Measurements from ENCODE around the gene CDYL. TPM values are rescaled to one million over a fixed set of nuclear protein-coding genes. Genes with fewer than 3 reads are reported as not detected.

Gene CDYL
- total RNA-seq, 1 donor from 2014 or later, result 32.1 TPM

DNA sequence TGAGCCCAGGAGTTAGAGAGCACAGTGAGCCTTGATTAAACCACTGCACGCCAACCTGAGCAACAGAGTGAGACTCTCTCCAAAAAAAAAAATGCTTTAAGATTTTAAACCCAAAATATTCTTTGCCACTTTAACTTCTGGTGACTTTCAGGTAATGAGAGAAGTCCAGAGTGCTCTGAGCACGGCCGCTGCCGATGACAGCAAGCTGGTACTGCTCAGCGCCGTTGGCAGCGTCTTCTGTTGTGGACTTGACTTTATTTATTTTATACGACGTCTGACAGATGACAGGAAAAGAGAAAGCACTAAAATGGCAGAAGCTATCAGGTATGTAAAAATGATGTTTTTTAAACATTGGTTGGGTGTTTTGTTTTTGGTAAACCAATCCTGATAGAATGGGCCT lies 161.2 kb downstream of the CDYL start:
- intact Hi-C loops (cut with DNase I), result loop anchor here (5.0 to 10.0 kb wide), 4 partner anchors 160 to 625 kb away; partner anchors contain the start of gene CDYL
- no peak for ATAC-seq
- no peak for DNase-seq (ENCODE audit: missing footprints)

DNA sequence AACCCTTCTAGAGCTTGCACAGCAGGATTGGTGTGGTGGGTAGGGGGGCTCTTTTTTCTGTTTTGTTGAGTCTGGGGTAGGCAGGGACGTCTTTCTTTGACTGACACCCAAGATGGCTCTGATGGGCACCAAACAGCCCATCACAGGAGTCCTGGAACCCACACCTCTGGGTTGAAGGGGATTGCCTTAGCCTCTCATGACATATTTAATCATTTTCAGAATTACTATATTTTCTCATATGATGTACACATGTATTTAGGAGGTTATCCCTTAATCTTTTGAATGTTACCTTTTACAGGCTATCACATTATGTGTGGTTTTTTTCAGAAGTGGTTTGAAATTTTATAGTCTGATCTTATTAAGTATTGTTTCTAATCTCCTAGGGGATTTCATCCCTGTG lies 163.0 kb downstream of the CDYL start:
- ATAC-seq (no peak), DNase-seq (ENCODE audit: missing footprints) (no peak)
- intact Hi-C loops (cut with DNase I), result loop anchor here (5.0 to 10.0 kb wide), 4 partner anchors 162 to 627 kb away; partner anchors contain the start of gene CDYL

DNA sequence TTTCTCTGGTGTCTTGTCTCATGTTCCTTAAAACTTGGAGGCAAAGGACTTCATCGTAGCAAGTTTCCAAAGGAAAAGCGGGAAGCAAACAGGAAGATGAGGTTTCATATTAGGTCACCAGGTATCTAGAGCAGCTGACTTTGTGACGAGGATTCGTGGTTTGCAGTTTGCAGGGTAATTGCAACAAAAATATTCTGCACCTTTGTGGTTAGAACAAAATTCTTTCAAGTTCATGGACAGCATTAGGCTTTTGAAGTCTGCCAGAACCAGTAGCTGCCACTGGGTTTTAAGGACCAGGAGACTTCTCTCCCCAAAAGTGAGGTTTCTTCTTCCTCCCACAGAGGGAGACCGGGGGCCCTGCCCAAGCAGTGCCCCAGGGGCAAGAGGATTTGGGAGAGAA lies 164.2 kb downstream of the CDYL start:
- ATAC-seq, result no peak
- intact Hi-C loops (cut with DNase I), result no loop called here

DNA sequence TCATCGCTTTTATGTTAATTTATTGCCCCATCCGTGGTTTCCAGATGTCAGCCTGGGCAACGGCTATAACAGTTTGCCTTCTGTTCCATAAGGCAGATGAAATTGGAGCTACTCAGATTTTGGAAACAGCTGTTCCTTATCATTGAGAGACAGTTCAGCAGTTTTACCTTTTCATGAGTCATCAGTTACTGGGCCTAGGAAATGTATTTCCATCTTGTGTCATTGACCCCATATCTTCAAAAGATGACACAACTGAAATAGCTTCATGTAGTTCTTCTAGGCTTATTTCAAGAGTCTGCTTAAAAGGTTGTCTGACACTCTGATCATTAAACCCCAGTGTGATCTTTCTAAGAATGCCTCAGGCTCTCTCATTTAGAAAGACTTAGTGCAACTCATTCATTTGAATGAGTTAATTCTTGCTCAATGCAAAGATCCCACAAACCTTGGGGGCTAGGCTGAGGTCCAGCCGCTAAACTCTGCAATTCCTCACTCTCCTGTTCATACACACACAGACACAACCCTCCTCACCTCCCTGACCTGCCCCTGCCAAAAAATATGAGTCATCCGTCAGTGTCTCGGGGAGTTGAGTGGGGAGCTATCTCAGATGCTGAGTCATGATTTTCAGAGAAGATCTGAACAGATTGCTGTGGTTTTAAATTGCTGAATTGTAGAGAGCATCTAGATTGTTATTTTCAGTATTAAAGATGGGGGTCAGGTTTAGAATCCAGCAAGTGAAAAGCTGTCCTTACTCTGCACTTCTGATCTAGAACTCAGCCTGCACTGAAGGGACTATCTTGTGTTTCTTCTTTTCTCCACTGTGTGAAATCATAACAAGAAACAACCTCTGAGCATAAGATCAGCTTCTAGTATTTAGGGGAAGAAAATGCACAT lies 165.8 kb downstream of the CDYL start:
- DNase-seq (ENCODE audit: missing footprints), result no peak
- intact Hi-C loops (cut with DNase I), result no loop called here
- peak; percentile 82 for ATAC-seq

More for the DNA sequence above, 164.2 kb downstream of the CDYL start:
- no peak for DNase-seq (ENCODE audit: missing footprints)

DNA sequence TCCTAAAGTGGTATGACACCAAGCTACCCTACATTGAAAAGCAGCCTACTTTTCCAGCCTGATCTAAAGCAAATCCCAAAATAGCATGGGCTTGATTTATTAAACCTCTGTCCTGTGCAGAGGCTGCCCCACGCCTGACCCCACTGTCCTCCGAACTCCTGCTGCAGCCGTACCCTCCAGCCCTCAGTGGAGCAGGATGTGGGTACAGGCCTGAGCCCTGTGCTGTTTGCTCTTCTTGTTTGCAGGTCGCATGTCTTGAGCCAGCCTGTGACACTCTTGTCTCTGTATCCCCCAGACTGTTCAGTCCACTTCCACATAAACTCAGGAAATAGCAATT lies 166.4 kb downstream of the CDYL start:
- intact Hi-C loops (cut with DNase I), result no loop called here
- DNase-seq (ENCODE audit: missing footprints), result no peak
- ATAC-seq, result peak; percentile 49

DNA sequence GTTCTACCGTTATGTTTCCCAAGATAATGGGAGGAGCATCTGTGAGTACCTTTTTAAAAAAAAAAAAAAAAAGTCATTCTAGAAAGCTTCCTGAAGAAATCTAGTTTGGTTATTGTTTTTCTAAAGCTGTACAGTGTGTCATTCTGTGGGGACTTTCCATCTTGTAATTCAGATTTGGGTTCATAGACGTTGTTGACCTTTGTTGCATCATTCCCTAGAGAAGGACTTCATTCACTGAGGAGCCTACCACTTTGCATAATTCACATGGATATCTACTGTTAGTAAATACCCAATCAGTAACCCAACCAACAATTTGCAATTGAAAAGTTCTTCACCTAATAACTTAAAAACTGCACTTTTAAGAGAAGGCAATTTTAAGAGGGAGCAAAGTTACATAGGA lies 167.5 kb downstream of the CDYL start:
- DNase-seq (ENCODE audit: missing footprints) (no peak), ATAC-seq (no peak)
- intact Hi-C loops (cut with DNase I), result no loop called here

DNA sequence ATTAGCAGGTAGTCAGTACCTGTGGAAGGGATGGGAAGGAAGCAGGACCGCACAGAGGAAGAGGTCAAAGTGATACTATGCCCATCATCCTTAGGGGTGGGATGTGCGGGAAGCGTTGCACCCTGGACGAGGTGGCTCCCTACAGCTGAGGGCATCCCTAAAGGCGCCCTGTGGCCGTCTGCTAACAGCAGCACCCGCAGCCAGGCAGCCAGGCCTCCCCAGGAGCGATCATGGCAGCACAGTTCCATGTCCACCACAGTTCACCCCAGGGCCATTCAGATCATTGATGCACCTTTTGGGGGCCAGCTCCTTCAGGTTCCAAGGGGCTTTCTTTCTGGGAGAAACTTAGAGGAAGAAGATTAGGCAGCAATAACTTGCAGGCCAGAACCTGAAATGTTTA lies 168.1 kb downstream of the CDYL start:
- no peak for ATAC-seq
- intact Hi-C loops (cut with DNase I), result no loop called here
- no peak for DNase-seq (ENCODE audit: missing footprints)

DNA sequence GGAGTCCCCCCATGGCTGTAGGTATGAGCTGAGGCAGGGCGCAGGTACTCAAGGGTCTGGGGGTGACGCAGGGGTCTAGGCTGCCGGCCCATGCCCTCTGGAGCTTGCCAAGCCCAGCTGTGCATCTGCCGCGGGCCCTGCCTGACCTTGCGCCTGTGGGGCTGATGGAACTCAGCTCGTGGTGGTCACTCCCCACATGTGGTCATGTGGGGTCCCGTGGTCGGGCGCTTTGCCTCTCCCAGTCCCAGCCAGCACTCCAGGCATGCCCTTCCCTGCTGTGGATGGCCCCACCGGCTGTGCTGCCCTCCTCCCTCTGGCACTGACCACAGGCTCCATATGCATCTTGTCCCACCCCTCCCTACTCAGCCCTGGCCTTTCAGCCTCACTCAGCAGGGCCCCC lies 170.3 kb downstream of the CDYL start:
- ATAC-seq, result no peak
- DNase-seq (ENCODE audit: missing footprints), result no peak
- intact Hi-C loops (cut with DNase I), result no loop called here

DNA sequence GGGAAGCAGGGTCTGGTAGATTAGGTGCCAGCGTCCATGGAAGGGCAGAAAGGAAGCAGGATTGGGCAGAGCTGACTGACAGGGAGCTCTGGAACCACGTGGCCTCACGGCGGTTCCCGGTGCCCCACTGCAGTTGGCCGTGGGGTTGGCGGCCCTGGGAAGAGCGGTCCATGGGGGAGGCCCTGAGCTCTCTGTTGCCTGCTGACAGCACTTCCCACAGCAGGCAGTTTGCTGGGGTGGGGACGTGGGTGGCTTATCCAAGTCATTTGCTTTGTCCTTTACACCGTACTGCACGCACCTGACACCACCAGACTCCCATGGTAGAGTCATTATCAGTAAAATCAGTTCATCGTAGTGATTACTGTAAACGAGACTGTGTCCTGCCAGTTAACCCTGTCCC lies 171.5 kb downstream of the CDYL start:
- intact Hi-C loops (cut with DNase I), result no loop called here
- ATAC-seq, result no peak
- no peak for DNase-seq (ENCODE audit: missing footprints)

DNA sequence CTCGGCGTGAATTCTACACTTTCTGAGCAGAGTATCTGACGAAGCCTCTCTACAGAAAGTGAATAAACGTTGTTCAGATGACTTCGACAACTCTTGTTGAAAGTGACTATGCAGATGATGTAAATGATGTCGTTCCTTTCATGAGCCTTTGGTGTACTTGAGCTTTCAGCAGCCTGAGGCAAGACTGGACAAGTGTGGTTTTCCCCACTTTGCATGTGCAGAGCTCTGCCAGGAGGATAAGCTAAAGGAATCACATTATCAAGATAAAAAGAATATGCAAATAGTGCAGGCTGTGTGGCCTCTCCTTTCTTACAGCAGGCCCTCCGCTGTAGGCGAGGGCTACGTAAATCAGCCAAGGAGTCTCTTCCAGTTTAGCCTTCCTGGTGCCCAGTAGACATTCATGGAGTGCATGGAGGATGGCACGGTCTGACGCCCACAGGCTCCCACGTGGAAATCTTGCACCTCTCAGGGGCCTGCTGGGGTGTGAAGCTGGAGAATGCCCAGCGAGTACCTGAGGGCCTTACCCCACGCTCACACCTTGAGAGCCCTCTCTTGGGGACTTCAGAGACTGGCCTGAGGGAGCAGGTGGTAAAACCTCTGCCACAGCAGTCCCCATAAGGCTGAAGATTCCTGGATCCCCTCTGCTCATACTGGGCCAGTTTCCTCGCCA lies 172.7 kb downstream of the CDYL start:
- no peak for DNase-seq (ENCODE audit: missing footprints)
- intact Hi-C loops (cut with DNase I), result no loop called here
- no peak for ATAC-seq

DNA sequence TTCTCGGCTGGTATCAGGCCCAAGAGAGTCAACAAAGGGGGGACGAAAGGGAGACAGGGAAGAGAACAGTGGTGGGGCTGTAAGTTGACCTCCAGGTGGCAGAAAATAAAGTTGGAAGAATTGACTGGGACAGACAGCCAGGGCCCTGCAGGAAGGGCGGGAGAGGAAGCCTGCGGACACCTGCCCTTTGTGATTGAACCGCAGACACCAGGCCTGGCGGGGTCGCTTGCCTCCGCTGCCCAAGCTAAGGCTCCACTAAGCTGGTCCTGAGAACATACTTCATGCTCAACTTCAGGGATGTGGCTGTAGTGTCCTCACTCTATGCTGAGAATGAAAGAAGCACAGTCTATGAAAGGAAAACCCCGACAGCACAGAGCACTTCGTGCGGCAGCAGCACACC lies 173.9 kb downstream of the CDYL start:
- DNase-seq (ENCODE audit: missing footprints), result no peak
- no peak for ATAC-seq
- intact Hi-C loops (cut with DNase I), result no loop called here

DNA sequence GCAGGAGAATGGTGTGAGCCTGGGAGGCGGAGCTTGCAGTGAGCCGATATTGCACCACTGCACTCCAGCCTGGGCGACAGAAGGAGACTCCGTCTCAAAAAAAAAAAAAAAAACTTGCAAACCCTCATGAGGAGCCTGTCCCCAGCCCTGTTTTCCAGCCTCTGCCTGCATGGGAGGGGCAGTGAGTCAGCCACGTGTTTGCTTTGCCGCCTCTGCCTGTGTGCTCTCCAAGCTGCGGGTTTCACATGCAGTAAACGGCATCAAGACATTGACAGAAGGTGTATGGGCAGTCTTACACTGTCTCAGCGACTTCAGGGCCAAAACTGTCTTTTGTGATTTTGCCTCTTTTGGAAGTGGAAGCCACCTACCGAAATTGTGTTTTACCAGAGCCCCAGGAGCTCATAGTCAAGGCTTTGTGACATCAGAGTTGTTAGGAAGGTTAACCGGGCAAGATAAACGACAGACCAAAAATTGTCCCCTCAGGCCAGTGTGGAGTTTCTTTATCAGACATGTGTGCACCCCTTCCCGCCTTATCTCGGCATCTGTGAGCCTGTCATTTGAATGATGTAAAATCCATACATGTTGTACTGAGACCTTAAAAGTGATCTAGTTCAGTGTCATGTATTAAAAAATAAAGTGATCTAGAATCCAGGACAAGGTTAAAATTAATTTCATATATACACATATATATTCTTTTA lies 174.8 kb downstream of the CDYL start:
- no peak for DNase-seq (ENCODE audit: missing footprints)
- intact Hi-C loops (cut with DNase I), result no loop called here
- ATAC-seq, result no peak

DNA sequence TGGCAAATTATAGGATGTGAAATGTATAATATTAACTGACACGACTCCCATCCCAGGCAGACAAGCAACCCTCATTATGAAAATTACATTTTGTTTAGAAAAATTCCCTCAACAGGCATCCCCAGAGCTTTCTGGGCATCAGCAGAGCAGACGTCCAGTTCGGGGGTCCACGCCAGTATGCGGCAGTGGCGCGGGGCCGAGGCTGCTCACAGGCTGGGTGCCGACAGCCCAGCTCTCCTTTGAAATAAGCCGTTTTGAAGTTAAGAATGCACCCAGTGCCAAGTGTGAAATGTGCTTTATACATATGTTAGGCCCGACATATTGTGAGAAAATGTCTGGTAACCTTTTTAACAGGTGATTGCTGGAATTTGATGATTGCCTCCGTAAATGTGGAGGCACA lies 177.2 kb downstream of the CDYL start:
- ATAC-seq (no peak), DNase-seq (ENCODE audit: missing footprints) (no peak)
- intact Hi-C loops (cut with DNase I), result no loop called here

DNA sequence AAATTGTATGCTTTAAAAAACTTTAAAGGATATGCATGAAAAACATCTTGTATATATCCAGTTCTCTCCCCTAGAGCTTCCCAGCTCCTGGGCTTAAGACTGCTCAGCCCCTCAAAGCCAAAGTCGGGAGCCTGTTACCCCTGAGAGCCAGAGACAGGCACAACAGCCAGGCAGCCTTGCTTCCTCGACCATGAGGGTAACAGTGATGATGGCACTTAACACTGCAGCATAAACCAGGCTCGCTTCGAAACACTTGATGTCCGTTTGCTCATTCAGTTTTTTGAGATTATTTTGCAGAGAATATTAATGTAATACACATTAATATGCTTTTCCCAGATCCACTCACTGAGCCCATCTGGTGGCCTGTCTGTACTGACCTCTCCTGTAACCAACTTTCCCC lies 180.4 kb downstream of the CDYL start:
- ATAC-seq (no peak), DNase-seq (ENCODE audit: missing footprints) (no peak)
- intact Hi-C loops (cut with DNase I), result no loop called here

DNA sequence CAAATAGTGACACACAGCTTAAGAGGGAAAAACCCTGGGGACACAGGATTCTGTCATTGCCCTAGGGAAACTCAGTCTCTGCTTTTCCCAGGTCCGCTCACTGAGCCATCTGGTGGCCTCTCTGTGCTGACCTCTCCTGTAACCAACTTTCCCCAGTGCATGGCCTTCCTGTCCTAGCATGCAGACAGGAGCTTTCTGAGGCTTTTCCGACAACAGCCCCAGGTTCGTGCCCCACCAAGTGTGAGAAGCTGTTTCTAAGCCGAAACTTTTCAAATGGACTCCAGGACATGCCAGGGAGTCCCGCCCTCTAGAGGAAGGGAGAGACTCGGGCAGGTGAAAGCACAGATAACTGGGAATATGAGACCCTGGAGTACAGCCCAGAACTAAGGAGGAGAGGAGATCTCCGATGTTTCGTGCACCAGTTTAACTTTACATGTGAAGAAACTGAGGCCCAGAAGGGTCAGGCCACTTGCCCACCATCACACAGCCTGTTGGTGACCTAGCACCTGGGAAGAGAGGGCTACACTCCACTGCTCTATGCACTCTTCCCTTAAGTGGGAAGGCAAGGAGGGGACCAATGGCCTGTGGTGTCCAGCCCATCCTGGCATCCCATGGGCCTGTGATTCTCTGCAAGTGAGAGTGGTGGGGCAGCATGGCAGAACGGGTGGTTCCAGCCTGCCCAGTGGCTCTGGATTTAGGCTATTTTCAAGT lies 181.5 kb downstream of the CDYL start:
- ATAC-seq (peak; percentile 66), DNase-seq (ENCODE audit: missing footprints) (no peak)
- intact Hi-C loops (cut with DNase I), result no loop called here

DNA sequence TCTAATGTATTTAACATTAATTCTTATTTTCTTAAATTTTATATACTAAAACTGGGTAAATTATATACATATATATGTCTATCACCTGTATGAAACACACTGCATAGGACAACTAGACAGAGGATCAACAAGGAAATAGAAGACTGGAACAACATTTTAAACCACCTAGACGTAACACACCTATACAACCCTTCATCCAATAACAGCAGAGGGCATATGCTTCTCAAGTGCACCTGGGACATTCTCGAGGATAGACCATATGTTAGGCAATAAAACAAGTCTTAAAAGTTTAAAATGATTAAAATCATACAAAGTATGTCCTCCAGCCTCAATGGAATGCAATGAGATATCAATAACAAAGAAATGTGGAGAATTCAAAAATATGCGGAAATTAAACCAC lies 182.4 kb downstream of the CDYL start:
- ATAC-seq (no peak), DNase-seq (ENCODE audit: missing footprints) (no peak)
- intact Hi-C loops (cut with DNase I), result no loop called here

DNA sequence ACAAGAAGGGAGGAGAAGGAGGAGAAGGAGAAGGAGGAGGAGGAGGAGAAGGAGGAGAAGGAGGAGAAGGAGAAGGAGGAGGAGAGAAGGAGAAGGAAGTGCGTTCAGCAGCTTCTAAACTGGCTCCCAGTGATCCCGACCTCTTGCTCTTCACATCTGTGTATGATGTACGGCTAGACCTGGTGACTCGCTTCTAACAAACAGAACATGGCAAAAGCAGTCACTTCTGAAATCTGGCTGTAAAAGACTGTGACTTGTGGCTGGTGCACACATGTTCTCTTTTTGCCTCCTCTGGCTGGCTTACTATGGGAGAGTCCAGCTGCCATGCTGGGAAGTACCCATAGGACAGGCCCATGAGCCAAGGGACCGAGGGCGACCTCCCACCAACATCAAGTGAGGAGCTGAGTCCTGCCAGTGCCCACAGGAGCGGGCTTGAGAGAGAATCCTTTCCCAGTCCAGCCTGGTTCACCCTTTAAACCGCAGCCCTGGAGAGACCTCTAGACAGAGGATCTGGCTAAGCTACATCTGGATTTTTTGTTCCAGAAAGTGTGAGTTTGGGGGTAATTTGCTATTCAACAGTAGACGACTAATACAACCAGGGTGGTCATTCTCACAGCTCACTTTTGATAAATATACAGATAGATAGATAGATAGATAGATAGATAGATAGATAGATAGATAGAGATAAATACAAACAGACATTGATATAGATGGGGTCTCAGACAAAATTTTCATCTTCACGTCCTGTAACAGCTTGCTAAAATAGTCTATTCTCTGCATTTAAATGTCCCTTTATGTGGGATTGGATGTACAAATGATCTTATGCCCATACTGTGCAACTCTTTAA lies 185.3 kb downstream of the CDYL start:
- no peak for ATAC-seq
- no peak for DNase-seq (ENCODE audit: missing footprints)
- intact Hi-C loops (cut with DNase I), result no loop called here

DNA sequence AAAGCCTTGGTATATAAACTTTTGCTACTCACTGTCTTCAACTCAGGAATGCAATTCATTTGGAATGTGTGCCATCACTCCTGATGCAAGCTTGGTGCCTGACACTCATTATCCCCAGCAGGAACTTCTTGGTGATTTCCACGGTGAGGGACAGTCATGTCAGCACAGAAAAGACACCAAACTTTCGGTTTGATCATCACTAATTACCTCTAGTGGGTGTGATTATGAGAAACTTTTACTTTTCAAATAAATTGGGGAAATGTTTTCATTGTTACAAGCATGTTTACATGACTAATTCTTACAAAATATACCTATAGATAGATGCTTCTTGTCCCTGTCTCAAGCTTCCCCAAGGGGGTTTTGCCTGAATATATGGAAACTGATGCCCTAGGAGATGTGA lies 186.7 kb downstream of the CDYL start:
- ATAC-seq, result no peak
- intact Hi-C loops (cut with DNase I), result no loop called here

More for the DNA sequence above, 186.7 kb downstream of the CDYL start:
- no peak for DNase-seq (ENCODE audit: missing footprints)

Data from Right ventricle myocardium inferior (tissue), 1 donor.